Thyroid gland (tissue), 4 donors: ENCODE results near the gene MYH6.

Experiments used
- POLR2A ChIP-seq, 2 donors: fragments of 450-650 bp; IDR thresholded peaks; one replicate each; pipeline ENCODE4 v1.6.1; 2017; ENCODE audit warnings: antibody characterized with exemption in 2 of 2, mild to moderate bottlenecking in 2 of 2, moderate library complexity in 1 of 2
- TF ChIP-seq, protein P1 (sequence below), 6 experiments: fragments of 200-600 bp in 3 of 6; fragments of 450-650 bp in 3 of 6; sonication (generic) in 3 of 6; IDR thresholded peaks; one replicate each; pipeline ENCODE4 v1.5.1; 2016 to 2019; ENCODE audit warnings: antibody characterized with exemption in 6 of 6, mild to moderate bottlenecking in 2 of 6, inconsistent platforms in 1 of 6, moderate library complexity in 1 of 6

GRCh38 chr14:23444314-23444713 is 36.2 kb upstream of the MYH6 start:
- TF ChIP-seq, protein P1, sequence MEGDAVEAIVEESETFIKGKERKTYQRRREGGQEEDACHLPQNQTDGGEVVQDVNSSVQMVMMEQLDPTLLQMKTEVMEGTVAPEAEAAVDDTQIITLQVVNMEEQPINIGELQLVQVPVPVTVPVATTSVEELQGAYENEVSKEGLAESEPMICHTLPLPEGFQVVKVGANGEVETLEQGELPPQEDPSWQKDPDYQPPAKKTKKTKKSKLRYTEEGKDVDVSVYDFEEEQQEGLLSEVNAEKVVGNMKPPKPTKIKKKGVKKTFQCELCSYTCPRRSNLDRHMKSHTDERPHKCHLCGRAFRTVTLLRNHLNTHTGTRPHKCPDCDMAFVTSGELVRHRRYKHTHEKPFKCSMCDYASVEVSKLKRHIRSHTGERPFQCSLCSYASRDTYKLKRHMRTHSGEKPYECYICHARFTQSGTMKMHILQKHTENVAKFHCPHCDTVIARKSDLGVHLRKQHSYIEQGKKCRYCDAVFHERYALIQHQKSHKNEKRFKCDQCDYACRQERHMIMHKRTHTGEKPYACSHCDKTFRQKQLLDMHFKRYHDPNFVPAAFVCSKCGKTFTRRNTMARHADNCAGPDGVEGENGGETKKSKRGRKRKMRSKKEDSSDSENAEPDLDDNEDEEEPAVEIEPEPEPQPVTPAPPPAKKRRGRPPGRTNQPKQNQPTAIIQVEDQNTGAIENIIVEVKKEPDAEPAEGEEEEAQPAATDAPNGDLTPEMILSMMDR (IDR thresholded peaks at IDR 0.05), result no peak
- no peak for TF ChIP-seq POLR2A (IDR thresholded peaks at IDR 0.05)
